Measurements from ENCODE around the gene STAB1. TPM values are rescaled to one million over a fixed set of nuclear protein-coding genes. Genes with fewer than 3 reads are reported as not detected.

Gene STAB1
- total and polyA plus RNA-seq, 2 experiments from 2014 or later = 3.0 to 4.6 TPM

- no peak for DNase-seq (ENCODE audit: low spot score)
- 96% methylated on average over 16 of the region's 18 CpGs for WGBS (ENCODE audit: low lambda C conversion rate, missing lambda C conversion rate)
Measured at GRCh38 chr3:52489453-52489852, 5.7 kb upstream of the STAB1 start.

GRCh38 chr3:52490035-52490938 lies 4.9 kb upstream of the STAB1 start:
- no peak for DNase-seq (ENCODE audit: low spot score)
- Histone ChIP-seq H3K27me3 (no peaks in the 10 kb centered on the region), H3K4me3 (no peak overlapping the region), H2AFZ (no peak overlapping the region), H3K36me3 (replicated peaks; ENCODE audit: insufficient read depth, low read depth) (no peaks in the 10 kb centered on the region), H4K20me1 (ENCODE audit: insufficient read depth, poor library complexity, severe bottlenecking) (no peaks in the 10 kb centered on the region), H3K4me2 (no peak overlapping the region), H3K9me2 (replicated peaks; ENCODE audit: insufficient read depth) (no peaks in the 10 kb centered on the region), H3K27ac (no peak overlapping the region), H3K4me1 (ENCODE audit: insufficient read depth) (no peaks in the 10 kb centered on the region), H3K9me3 (ENCODE audit: low read depth) (no peaks in the 10 kb centered on the region), H3K79me2 (no peaks in the 10 kb centered on the region)
- WGBS (ENCODE audit: low lambda C conversion rate, missing lambda C conversion rate) = 89% methylated on average over 22 of the region's 22 CpGs
- no peak for TF ChIP-seq EZH2 (IDR thresholded peaks at IDR 0.05; ENCODE audit: borderline replicate concordance)
- no peak for TF ChIP-seq EZH2phosphoT487 (IDR thresholded peaks at IDR 0.05; ENCODE audit: low read depth, severe bottlenecking, unreplicated experiment)
- no peak for TF ChIP-seq CTCF (IDR thresholded peaks at IDR 0.05; ENCODE audit: poor library complexity)

More at GRCh38 chr3:52489453-52489852, 5.7 kb upstream of the STAB1 start:
- peaks cover 4% of the 10 kb centered on the region for H3K4me1 ChIP-seq (ENCODE audit: insufficient read depth)
- H4K20me1 ChIP-seq (ENCODE audit: insufficient read depth, poor library complexity, severe bottlenecking) = no peaks in the 10 kb centered on the region
- no peaks in the 10 kb centered on the region for H3K9me3 ChIP-seq (ENCODE audit: low read depth)
- no peak overlapping the region for H2AFZ ChIP-seq
- no peak overlapping the region for H3K27ac ChIP-seq
- H3K4me2 ChIP-seq = no peak overlapping the region
- no peaks in the 10 kb centered on the region for H3K79me2 ChIP-seq
- H3K36me3 ChIP-seq (replicated peaks; ENCODE audit: insufficient read depth, low read depth) = no peaks in the 10 kb centered on the region
- no peak overlapping the region for H3K4me3 ChIP-seq
- H3K9me2 ChIP-seq (replicated peaks; ENCODE audit: insufficient read depth) = no peaks in the 10 kb centered on the region
- H3K27me3 ChIP-seq = no peaks in the 10 kb centered on the region
- TF ChIP-seq CTCF (IDR thresholded peaks at IDR 0.05; ENCODE audit: poor library complexity) (no peak), EZH2 (IDR thresholded peaks at IDR 0.05; ENCODE audit: borderline replicate concordance) (no peak), EZH2phosphoT487 (IDR thresholded peaks at IDR 0.05; ENCODE audit: low read depth, severe bottlenecking, unreplicated experiment) (no peak)

GRCh38 chr3:52490939-52491526 lies 4.1 kb upstream of the STAB1 start:
- Histone ChIP-seq H4K20me1 (ENCODE audit: insufficient read depth, poor library complexity, severe bottlenecking) (no peaks in the 10 kb centered on the region), H3K36me3 (replicated peaks; ENCODE audit: insufficient read depth, low read depth) (no peaks in the 10 kb centered on the region), H3K9me3 (ENCODE audit: low read depth) (no peaks in the 10 kb centered on the region), H3K4me2 (no peak overlapping the region), H3K4me1 (ENCODE audit: insufficient read depth) (no peaks in the 10 kb centered on the region), H3K4me3 (no peak overlapping the region), H3K27ac (no peak overlapping the region), H3K27me3 (no peaks in the 10 kb centered on the region), H3K9me2 (replicated peaks; ENCODE audit: insufficient read depth) (no peaks in the 10 kb centered on the region), H2AFZ (no peak overlapping the region), H3K79me2 (no peaks in the 10 kb centered on the region)
- WGBS (ENCODE audit: low lambda C conversion rate, missing lambda C conversion rate) = 91% methylated on average over 16 of the region's 23 CpGs
- no peak for DNase-seq (ENCODE audit: low spot score)
- TF ChIP-seq EZH2 (IDR thresholded peaks at IDR 0.05; ENCODE audit: borderline replicate concordance) (no peak), CTCF (IDR thresholded peaks at IDR 0.05; ENCODE audit: poor library complexity) (no peak), EZH2phosphoT487 (IDR thresholded peaks at IDR 0.05; ENCODE audit: low read depth, severe bottlenecking, unreplicated experiment) (no peak)
